HG03045 (cell line): ENCODE results near the gene CSNK1G3.

Experiments
- ATAC-seq: cut with Tn5 transposase; IDR thresholded peaks from one replicate; pipeline ENCODE4 v1.9.1; 2021; ENCODE audit warnings: mild to moderate bottlenecking, moderate library complexity; ENCODE audit not compliant: unreplicated experiment

Gene CSNK1G3

GRCh38 chr5:123557907-123558306, 45.9 kb downstream of the CSNK1G3 start:
- ATAC-seq, result no peak

GRCh38 chr5:123558762-123559433, 46.9 kb downstream of the CSNK1G3 start:
- ATAC-seq, result no peak

GRCh38 chr5:123559434-123559775, 47.4 kb downstream of the CSNK1G3 start:
- no peak for ATAC-seq

- no peak for ATAC-seq
Measured at GRCh38 chr5:123561230-123561629, 49.3 kb downstream of the CSNK1G3 start.

- ATAC-seq, result no peak
Measured at GRCh38 chr5:123571927-123572326, 60.0 kb downstream of the CSNK1G3 start.

- ATAC-seq, result no peak
Measured at GRCh38 chr5:123578390-123578789, 66.4 kb downstream of the CSNK1G3 start.

- no peak for ATAC-seq
Measured at GRCh38 chr5:123579410-123579809, 67.4 kb downstream of the CSNK1G3 start.

- ATAC-seq, result no peak
Measured at GRCh38 chr5:123582550-123583285, 70.7 kb downstream of the CSNK1G3 start.

GRCh38 chr5:123585871-123586270, 73.9 kb downstream of the CSNK1G3 start:
- no peak for ATAC-seq

- ATAC-seq, result no peak
Measured at GRCh38 chr5:123594434-123594833, 82.5 kb downstream of the CSNK1G3 start.

- no peak for ATAC-seq
Measured at GRCh38 chr5:123597018-123597417, 85.0 kb downstream of the CSNK1G3 start.

GRCh38 chr5:123598028-123598689, 86.2 kb downstream of the CSNK1G3 start:
- ATAC-seq, result no peak

GRCh38 chr5:123599171-123599570, 87.2 kb downstream of the CSNK1G3 start:
- ATAC-seq, result no peak

- ATAC-seq, result no peak
Measured at GRCh38 chr5:123601610-123602009, 89.6 kb downstream of the CSNK1G3 start.

GRCh38 chr5:123605822-123606221, 93.8 kb downstream of the CSNK1G3 start:
- ATAC-seq, result peak; percentile 56

GRCh38 chr5:123610209-123610608, 98.2 kb downstream of the CSNK1G3 start:
- no peak for ATAC-seq

- peak; percentile 66 for ATAC-seq
Measured at GRCh38 chr5:123610665-123611405, 98.9 kb downstream of the CSNK1G3 start.

GRCh38 chr5:123611406-123611709, 99.4 kb downstream of the CSNK1G3 start:
- ATAC-seq, result peak; percentile 8

GRCh38 chr5:123617561-123617960, 105.6 kb downstream of the CSNK1G3 start:
- ATAC-seq, result no peak

- no peak for ATAC-seq
Measured at GRCh38 chr5:123626051-123626450, 114.1 kb downstream of the CSNK1G3 start.

- no peak for ATAC-seq
Measured at GRCh38 chr5:123628860-123629544, 117.0 kb downstream of the CSNK1G3 start.
